Lung (tissue), 12 donors: ENCODE measurements around the gene STK32B. TPM values are rescaled to one million over a fixed set of nuclear protein-coding genes. Genes with fewer than 3 reads are reported as not detected.

ENCODE experiments used
- ATAC-seq: fragments of 200-7000 bp; cut with Tn5 transposase; one replicate; pipeline ENCODE4 v1.9.1; 2020; ENCODE audit warnings: moderate number of reproducible peaks; ENCODE audit not compliant: insufficient read depth, low FRiP score
- DNase-seq, 3 donors: peaks; one replicate each; pipeline ENCODE4 v3.0.0-alpha.2; 2013 to 2017
- H3K27ac ChIP-seq, 2 donors: one replicate each; pipeline ENCODE4 v1.5.1; 2013; ENCODE audit warnings: mild to moderate bottlenecking in 2 of 2, moderate library complexity in 2 of 2, control low read depth in 1 of 2, inconsistent platforms in 1 of 2, low read depth in 1 of 2, low read length in 1 of 2
- H3K27me3 ChIP-seq, 3 donors: one replicate each; pipeline ENCODE4 v1.5.1; 2013; ENCODE audit warnings: low read length in 2 of 3; ENCODE audit not compliant: control insufficient read depth in 3 of 3, insufficient read depth in 3 of 3
- H3K36me3 ChIP-seq, 4 donors: one replicate each; pipeline ENCODE4 v1.5.1; 2013; ENCODE audit warnings: low read length in 4 of 4, mild to moderate bottlenecking in 1 of 4, moderate library complexity in 1 of 4; ENCODE audit not compliant: control insufficient read depth in 4 of 4, insufficient read depth in 4 of 4
- H3K4me1 ChIP-seq, 5 donors: one replicate each; pipeline ENCODE4 v1.5.1; 2013; ENCODE audit warnings: low read length in 5 of 5, mild to moderate bottlenecking in 2 of 5, moderate library complexity in 1 of 5; ENCODE audit not compliant: control insufficient read depth in 5 of 5, insufficient read depth in 5 of 5
- H3K4me3 ChIP-seq: one replicate; pipeline ENCODE4 v1.5.1; 2013; ENCODE audit warnings: mild to moderate bottlenecking, control low read depth, moderate library complexity
- H3K9ac ChIP-seq, 2 donors: one replicate each; pipeline ENCODE4 v1.5.1; 2013; ENCODE audit warnings: low read length in 2 of 2, control low read depth in 1 of 2; ENCODE audit not compliant: insufficient read depth in 1 of 2
- H3K9me3 ChIP-seq, 4 donors: one replicate each; pipeline ENCODE4 v1.5.1; 2013; ENCODE audit warnings: low read length in 3 of 4, mild to moderate bottlenecking in 1 of 4, moderate library complexity in 1 of 4; ENCODE audit not compliant: control insufficient read depth in 4 of 4, insufficient read depth in 3 of 4
- CTCF ChIP-seq: IDR thresholded peaks from 2 replicates; pipeline ENCODE4 v1.5.1; 2012; ENCODE audit warnings: mild to moderate bottlenecking; ENCODE audit errors: control extremely low read depth, extremely low read depth
- WGBS, 2 donors: extraction: QIAGEN DNeasy Blood & Tissue Kit; methylation state at CpG; one replicate each; pipeline ENCODE4 v1.1.7; 2013; 5-methylcytosine and 5-hydroxymethylcytosine counted together
- polyA plus RNA-seq, 2 donors: library from polyadenylated mRNA; stranded (reverse); fragments of 200-250 nt; gene quantifications; one replicate each; pipeline ENCODE4 v1.2.1, GENCODE V29; 2013
- total RNA-seq, 2 donors: library from RNA; depleted of rRNA in 1 of 2; stranded (reverse); fragments of >200 nt in 1 of 2; gene quantifications; one replicate each; pipeline ENCODE4 v1.2.1, GENCODE V29; 2014 to 2021
- donor health status: control.
- donor health status: control.
- donor health status: Bipolar disorder and iron deficiency.
- donor health status: healthy.
- donor health status: DM: yes; HTN: yes; CAD: no.

STK32B gene
- total and polyA plus RNA-seq, 4 donors = 0.29 to 2.2 (median 1.4) TPM

- H3K4me1 ChIP-seq = no peaks in the 10 kb centered on the region
- ATAC-seq = no peak
- H3K27me3 ChIP-seq = no peaks in the 10 kb centered on the region
- no peak overlapping the region for H3K27ac ChIP-seq
- H3K9ac ChIP-seq = no peak overlapping the region
- H3K4me3 ChIP-seq = no peak overlapping the region
- peaks cover 0 to 1% (median 0%) of the 10 kb centered on the region in 4 donors for H3K9me3 ChIP-seq
- TF ChIP-seq CTCF = no peak
- no peaks in the 10 kb centered on the region for H3K36me3 ChIP-seq
- DNase-seq = no peak
Measured at GRCh38 chr4:5355846-5356245, 304.6 kb downstream of the STK32B start.

GRCh38 chr4:5357870-5358269, 306.6 kb downstream of the STK32B start:
- no peaks in the 10 kb centered on the region for H3K27me3 ChIP-seq
- no peak overlapping the region for H3K27ac ChIP-seq
- no peak overlapping the region for H3K9ac ChIP-seq
- peaks cover 0 to 1% (median 0%) of the 10 kb centered on the region in 4 donors for H3K9me3 ChIP-seq
- H3K4me1 ChIP-seq = no peaks in the 10 kb centered on the region
- no peak for TF ChIP-seq CTCF
- no peak overlapping the region for H3K4me3 ChIP-seq
- no peaks in the 10 kb centered on the region for H3K36me3 ChIP-seq
- ATAC-seq (no peak), DNase-seq (no peak)
- 64 to 81% methylated on average over 5 of the region's 5 CpGs for WGBS, 2 donors

GRCh38 chr4:5361968-5362367, 310.7 kb downstream of the STK32B start:
- 73 to 79% methylated on average over 5 of the region's 5 CpGs for WGBS, 2 donors
- DNase-seq = peak in 2 of 3 donors; percentile 52 to 71

More at GRCh38 chr4:5361968-5362367, 310.7 kb downstream of the STK32B start:
- Histone ChIP-seq H3K9ac (no peak overlapping the region), H3K27ac (no peak overlapping the region), H3K36me3 (no peaks in the 10 kb centered on the region), H3K4me3 (no peak overlapping the region), H3K9me3 (peaks cover 0 to 1% (median 0%) of the 10 kb centered on the region in 4 donors), H3K27me3 (no peaks in the 10 kb centered on the region), H3K4me1 (no peaks in the 10 kb centered on the region)
- no peak for ATAC-seq
- TF ChIP-seq CTCF = no peak
